HG03469 (cell line): ENCODE measurements around the gene PEAR1.

Experiments used
- ATAC-seq: cut with Tn5 transposase; IDR thresholded peaks from one replicate; pipeline ENCODE4 v1.9.1; 2021; ENCODE audit warnings: mild to moderate bottlenecking, moderate library complexity, moderate number of reproducible peaks; ENCODE audit not compliant: unreplicated experiment

The PEAR1 gene

GRCh38 chr1:156860113-156860627, 33.3 kb upstream of the PEAR1 start:
- no peak for ATAC-seq

GRCh38 chr1:156860628-156861423, 32.7 kb upstream of the PEAR1 start, which contains the start of gene NTRK1:
Gene NTRK1 (plus strand): TSS chr1:156860865. CDS start chr1:156860935, 70 bp downstream.
- no peak for ATAC-seq

GRCh38 chr1:156862584-156862983, 30.9 kb upstream of the PEAR1 start:
- no peak for ATAC-seq

- no peak for ATAC-seq
These were observed 30.4 kb upstream of the PEAR1 start for GRCh38 chr1:156862997-156863599.

GRCh38 chr1:156863631-156864030, 29.9 kb upstream of the PEAR1 start:
- ATAC-seq: no peak

- no peak for ATAC-seq
These were observed 28.7 kb upstream of the PEAR1 start for GRCh38 chr1:156864796-156865195.

- ATAC-seq: no peak
These were observed 28.3 kb upstream of the PEAR1 start for GRCh38 chr1:156865258-156865657.

- ATAC-seq: no peak
These were observed 27.7 kb upstream of the PEAR1 start for GRCh38 chr1:156865865-156866248.

GRCh38 chr1:156866249-156866909, 27.1 kb upstream of the PEAR1 start:
- no peak for ATAC-seq

- ATAC-seq: no peak
These were observed 25.2 kb upstream of the PEAR1 start for GRCh38 chr1:156868341-156868740.

GRCh38 chr1:156869455-156869854, 24.1 kb upstream of the PEAR1 start:
- ATAC-seq: no peak

GRCh38 chr1:156873659-156874058, 19.9 kb upstream of the PEAR1 start:
- ATAC-seq: no peak

- no peak for ATAC-seq
These were observed 19.4 kb upstream of the PEAR1 start for GRCh38 chr1:156874142-156874541.

GRCh38 chr1:156874572-156875340, 18.8 kb upstream of the PEAR1 start:
- no peak for ATAC-seq

GRCh38 chr1:156875341-156875615, 18.2 kb upstream of the PEAR1 start:
- ATAC-seq: no peak

GRCh38 chr1:156876281-156876680, 17.2 kb upstream of the PEAR1 start:
- no peak for ATAC-seq

GRCh38 chr1:156877433-156878170, 15.9 kb upstream of the PEAR1 start:
- ATAC-seq: no peak

- no peak for ATAC-seq
These were observed 13.6 kb upstream of the PEAR1 start for GRCh38 chr1:156879876-156880275.

- no peak for ATAC-seq
These were observed 13.0 kb upstream of the PEAR1 start for GRCh38 chr1:156880473-156880872.

- no peak for ATAC-seq
These were observed 12.4 kb upstream of the PEAR1 start for GRCh38 chr1:156881101-156881500.
